K562 (cell line): ENCODE measurements around the gene ASCC2.

Source experiments
- CREM ChIP-seq: IDR thresholded peaks from 2 replicates; pipeline ENCODE4 v1.6.1; 2014; ENCODE audit warnings: antibody characterized with exemption, low read depth
- CTCF ChIP-seq, 3 experiments: IDR thresholded peaks in 2 of 3; conservative IDR thresholded peaks in 1 of 3; 2 replicates each; pipeline ENCODE4 v1.5.1; 2011 to 2012; ENCODE audit warnings: low read length in 3 of 3, mild to moderate bottlenecking in 3 of 3, control low read depth in 2 of 3, improper control_type of control experiment in 1 of 3, inconsistent platforms in 1 of 3, low read depth in 1 of 3, mixed read lengths in 1 of 3, moderate library complexity in 1 of 3; ENCODE audit not compliant: insufficient read depth in 2 of 3
- EP300 ChIP-seq: IDR thresholded peaks from 2 replicates; pipeline ENCODE4 v1.6.1; 2012; ENCODE audit warnings: low read length, improper control_type of control experiment
- ETV5 ChIP-seq: sonication (generic); formaldehyde crosslinking; IDR thresholded peaks from 2 replicates; pipeline ENCODE4 v1.4.0; 2020; ENCODE audit warnings: low read depth, mild to moderate bottlenecking, missing genetic modification reagents
- ETV6 ChIP-seq, 3 experiments: fragments of 150-350 bp in 1 of 3; sonication (generic) in 1 of 3; formaldehyde crosslinking in 1 of 3; IDR thresholded peaks; 2 replicates each; pipeline versions ENCODE4 v1.6.1 to v1.8.0; 2014 to 2022; ENCODE audit warnings: borderline replicate concordance in 2 of 3, low read depth in 2 of 3, antibody characterized with exemption in 1 of 3, low read length in 1 of 3, mild to moderate bottlenecking in 1 of 3, missing genetic modification reagents in 1 of 3
- GTF3C2 ChIP-seq: IDR thresholded peaks from 3 replicates; pipeline ENCODE4 v1.6.1; 2011; ENCODE audit warnings: borderline replicate concordance, mild to moderate bottlenecking, moderate library complexity; ENCODE audit not compliant: insufficient read length; ENCODE audit errors: extremely low read depth
- NFYB ChIP-seq: IDR thresholded peaks from 2 replicates; pipeline ENCODE4 v1.6.1; 2011; ENCODE audit warnings: mild to moderate bottlenecking, moderate library complexity; ENCODE audit not compliant: insufficient read length; ENCODE audit errors: extremely low read depth
- RBFOX2 ChIP-seq: fragments of 200-400 bp; formaldehyde crosslinking; IDR thresholded peaks from 2 replicates; pipeline ENCODE4 v1.6.1; 2017; ENCODE audit warnings: low read depth, mild to moderate bottlenecking, low read length, moderate library complexity
- ZBTB1 ChIP-seq: sonication (generic); formaldehyde crosslinking; IDR thresholded peaks from 2 replicates; pipeline ENCODE4 v1.8.1; 2023; ENCODE audit warnings: missing genetic modification reagents, low read depth, mild to moderate bottlenecking, borderline replicate concordance
- ZNF717 ChIP-seq: fragments of 250-450 bp; sonication (Bioruptor Pico); IDR thresholded peaks from 2 replicates; pipeline ENCODE4 v1.5.0; 2021

GRCh38 chr22:29848111-29848510 lies 10.0 kb upstream of the ASCC2 start:
- TF ChIP-seq CTCF (IDR thresholded peaks at IDR 0.05 in 2 of 3, conservative IDR thresholded peaks at IDR 0.05 in 1 of 3; ENCODE audit: insufficient read depth in 2 of 3, low read depth in 1 of 3, low read length in 3 of 3) (no peak), RBFOX2 (no peak), NFYB (no peak), EP300 (no peak), ETV5 (CRISPR knock-in tag) (no peak), ZNF717 (CRISPR knock-in tag) (no peak), ETV6 (IDR thresholded peaks at IDR 0.05; ENCODE audit: borderline replicate concordance in 1 of 2, low read depth in 2 of 2, low read length in 1 of 2) (no peak), ETV6 (CRISPR knock-in tag; IDR thresholded peaks at IDR 0.05; ENCODE audit: borderline replicate concordance) (no peak), ZBTB1 (CRISPR knock-in tag) (no peak), GTF3C2 (no peak), CREM (no peak)
